ENCODE results near the gene MBNL1. TPM values are rescaled to one million over a fixed set of nuclear protein-coding genes. Genes with fewer than 3 reads are reported as not detected.

MBNL1 gene
- total and polyA plus RNA-seq, 2 of the 4 experiments (the other 2 are of a cell fraction) = 127 to 664 TPM

DNA sequence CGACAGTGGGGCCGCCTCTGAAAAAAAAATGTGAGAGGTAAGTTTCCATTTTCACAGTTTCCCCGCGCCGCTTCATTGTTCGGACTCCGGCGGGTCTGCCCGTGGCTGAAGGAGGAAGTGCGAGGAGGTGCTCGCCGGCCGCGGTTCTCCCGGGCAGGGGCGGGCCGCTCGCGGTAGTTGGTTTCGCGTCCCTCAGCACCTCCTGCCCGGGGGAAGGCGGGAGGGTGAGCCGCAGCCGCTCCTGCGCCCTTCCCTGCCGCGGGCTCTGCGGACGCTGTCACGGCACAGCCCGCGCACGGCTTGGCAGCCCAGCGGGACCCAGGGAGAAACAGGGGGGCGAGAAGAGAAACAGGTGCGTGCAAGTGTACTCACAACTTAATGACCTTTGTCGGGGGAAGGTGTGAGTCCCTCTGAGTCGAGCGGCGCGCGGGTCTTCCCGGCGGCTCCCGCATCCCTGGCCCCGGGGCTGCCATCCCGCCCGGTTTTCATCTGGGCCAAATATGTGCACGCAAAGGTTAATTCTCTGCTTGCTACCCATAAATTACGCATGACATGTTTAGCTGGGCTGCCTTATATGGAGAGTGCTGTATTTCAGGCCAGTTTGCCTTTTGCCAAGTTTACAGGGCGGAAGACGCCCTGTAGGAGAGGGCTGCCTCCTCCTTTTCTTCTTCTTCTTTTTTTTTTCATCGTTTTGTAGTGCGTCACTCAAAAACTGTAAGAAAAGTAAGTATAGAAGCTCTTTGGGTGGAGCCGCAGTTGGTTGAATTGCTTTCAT, 514 bp downstream of the MBNL1 start:
- Histone ChIP-seq H3K23ac (ENCODE audit: low read depth, low read length) (peak overlapping the region; percentile 86), H3K27ac (ENCODE audit: insufficient read depth, low read length) (peak overlapping the region; percentile 99), H3K4me1 (ENCODE audit: control insufficient read depth, insufficient read depth, low read length) (peaks cover 6% of the 10 kb centered on the region), H4K91ac (ENCODE audit: insufficient read depth, low read depth, low read length) (peak overlapping the region; percentile 90), H3K27me3 (ENCODE audit: control insufficient read depth, insufficient read depth, low read length) (no peaks in the 10 kb centered on the region), H3K56ac (ENCODE audit: extremely low read depth, insufficient read depth, low read length) (peak overlapping the region; percentile 97), H2BK5ac (ENCODE audit: low read depth, low read length, poor library complexity, severe bottlenecking) (peak overlapping the region; percentile 95), H4K5ac (ENCODE audit: low read depth, low read length) (peak overlapping the region; percentile 75), H3K18ac (ENCODE audit: low read depth, low read length) (peak overlapping the region; percentile 82), H4K20me1 (ENCODE audit: insufficient read depth, low read length) (0 out of 2 replicates have a peak, but pooled peaks cover 4% of the 10 kb centered on the region), H2BK15ac (ENCODE audit: low read depth, low read length) (peak overlapping the region; percentile 35; the same call in 1 of the 3 replicates), H2BK20ac (ENCODE audit: low read depth, low read length) (peak overlapping the region; percentile 27; the same call in 1 of the 2 replicates), H3K4me3 (ENCODE audit: insufficient read depth, low read depth, low read length) (peak overlapping the region; percentile 88), H2AFZ (replicated peaks; ENCODE audit: low read length, poor library complexity) (peak overlapping the region; percentile 91), H3K4me2 (ENCODE audit: low read depth, low read length) (peak overlapping the region; percentile 63), H3K9ac (ENCODE audit: low read depth, low read length) (peak overlapping the region; percentile 99), H3K4ac (ENCODE audit: low read depth, low read length) (peak overlapping the region; percentile 90), H2AK5ac (ENCODE audit: low read depth, low read length) (peak overlapping the region; percentile 46; the same call in 1 of the 2 replicates), H3K79me1 (ENCODE audit: low read depth in 1 of 2, low read length in 2 of 2) (peaks cover 0 to 17% of the 10 kb centered on the region in 2 experiments; a peak in 3 of 4 replicates), H3K9me3 (ENCODE audit: control insufficient read depth, insufficient read depth, low read length) (no peaks in the 10 kb centered on the region), H3K9me1 (ENCODE audit: insufficient read depth, low read length) (peaks cover 7% of the 10 kb centered on the region), H2BK120ac (ENCODE audit: low read depth, low read length) (peak overlapping the region; percentile 89), H3K14ac (replicated peaks; ENCODE audit: low read depth, low read length) (peak overlapping the region; percentile 96), H3K36me3 (ENCODE audit: control insufficient read depth, insufficient read depth, low read length) (no peaks in the 10 kb centered on the region), H2AK9ac (replicated peaks; ENCODE audit: low read depth, low read length, poor library complexity) (peak overlapping the region; percentile 67), H4K8ac (ENCODE audit: low read depth in 2 of 2, low read length in 2 of 2) (peak overlapping the region; percentile 56 to 73)
- no TSS peak for BruUV-seq (replicated peaks)
- DNase-seq (peak; percentile 94), ATAC-seq (ENCODE audit: low read depth) (peak; percentile 53)
- CTCF ChIA-PET = interaction anchor here (1.0 to 1.6 kb wide), 2 partner anchors 36 to 175 kb away, joined by 3 read pairs; no protein-coding TSS in a partner anchor
- dilution Hi-C loops (cut with HindIII; ENCODE audit: low sequenced_read_pairs, unreplicated experiment) = no loop called here
- TF ChIP-seq RFX5 (IDR thresholded peaks at IDR 0.05; ENCODE audit: low read depth, low read length) (no peak), SMC3 (IDR thresholded peaks at IDR 0.05; ENCODE audit: low read depth, low read length) (no peak), POLR2A (IDR thresholded peaks at IDR 0.05; ENCODE audit: low read depth, low read length) (peak; percentile 28; the same call in 1 of the 2 replicates), MAFK (IDR thresholded peaks at IDR 0.05; ENCODE audit: low read depth, low read length) (no peak), MAZ (IDR thresholded peaks at IDR 0.05; ENCODE audit: borderline replicate concordance, low read depth, low read length) (peak; percentile 52; the same call in 1 of the 2 replicates)
- intact Hi-C loops (cut with micrococcal nuclease) = loop anchor here (1.0 to 10.0 kb wide), 4 partner anchors 54 to 243 kb away; no protein-coding TSS in a partner anchor
- WGBS, 2 experiments (ENCODE audit: extremely low coverage in 2 of 2, insufficient read length in 1 of 2) = no CpG with 5 or more reads among the region's 56 CpGs
- in situ Hi-C loops (cut with MboI; ENCODE audit: low sequenced_read_pairs) = no loop called here
- POLR2A ChIA-PET (ENCODE audit: unreplicated experiment) = interaction anchor here (0.6 to 1.8 kb wide), 6 partner anchors 13 to 293 kb away, joined by 3 to 8 read pairs (median 4); no protein-coding TSS in a partner anchor
